HG02798 (cell line): ENCODE data around the gene CASKIN2.

Source experiments
- ATAC-seq: cut with Tn5 transposase; IDR thresholded peaks from one replicate; pipeline ENCODE4 v1.9.1; 2021; ENCODE audit warnings: mild to moderate bottlenecking; ENCODE audit not compliant: unreplicated experiment, poor library complexity

The CASKIN2 gene

GRCh38 chr17:75507733-75508719 lies 7.3 kb downstream of the CASKIN2 start:
- no peak for ATAC-seq

GRCh38 chr17:75506888-75507287 lies 8.4 kb downstream of the CASKIN2 start:
- no peak for ATAC-seq

DNA sequence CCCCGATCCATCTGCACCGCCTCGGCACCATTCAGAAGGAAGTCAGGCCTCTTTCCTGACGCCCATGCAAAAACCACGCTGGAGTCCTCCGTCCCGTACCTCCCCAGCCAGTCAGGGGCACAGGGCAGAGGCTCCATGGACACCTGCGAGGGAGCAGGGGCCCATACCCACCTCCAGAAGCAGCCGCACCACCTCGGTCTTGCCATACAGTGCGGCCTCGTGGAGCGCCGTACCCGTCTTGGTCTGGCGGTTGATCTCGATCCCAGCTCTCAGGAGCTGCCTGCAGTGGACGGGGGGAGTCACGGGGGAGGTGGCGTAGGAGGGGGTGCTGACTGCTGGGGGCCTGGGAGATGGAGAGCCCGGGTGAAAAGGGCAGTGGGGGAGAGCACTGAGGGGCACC lies 9.2 kb downstream of the CASKIN2 start:
- ATAC-seq, result no peak

DNA sequence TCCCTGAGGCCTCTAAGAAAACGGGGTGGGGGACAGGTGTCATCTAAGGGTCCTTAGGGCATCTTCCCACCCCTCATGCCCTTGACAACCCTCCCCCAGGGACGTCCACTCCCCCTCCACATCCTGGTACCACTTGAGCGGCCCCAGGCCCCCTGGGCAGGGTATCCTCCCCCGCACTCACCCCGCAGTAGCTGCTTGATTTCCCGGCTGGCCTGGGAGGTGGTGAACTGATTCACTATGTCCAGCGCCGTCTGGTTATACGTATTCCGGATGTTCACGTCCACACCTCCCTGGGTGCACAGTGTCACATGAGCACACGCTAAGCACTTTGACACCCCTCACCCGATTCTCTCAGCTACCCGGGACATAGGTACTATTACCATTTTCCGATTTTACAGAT lies 9.7 kb downstream of the CASKIN2 start:
- ATAC-seq, result no peak

GRCh38 chr17:75505152-75505409 lies 10.3 kb downstream of the CASKIN2 start:
- no peak for ATAC-seq

DNA sequence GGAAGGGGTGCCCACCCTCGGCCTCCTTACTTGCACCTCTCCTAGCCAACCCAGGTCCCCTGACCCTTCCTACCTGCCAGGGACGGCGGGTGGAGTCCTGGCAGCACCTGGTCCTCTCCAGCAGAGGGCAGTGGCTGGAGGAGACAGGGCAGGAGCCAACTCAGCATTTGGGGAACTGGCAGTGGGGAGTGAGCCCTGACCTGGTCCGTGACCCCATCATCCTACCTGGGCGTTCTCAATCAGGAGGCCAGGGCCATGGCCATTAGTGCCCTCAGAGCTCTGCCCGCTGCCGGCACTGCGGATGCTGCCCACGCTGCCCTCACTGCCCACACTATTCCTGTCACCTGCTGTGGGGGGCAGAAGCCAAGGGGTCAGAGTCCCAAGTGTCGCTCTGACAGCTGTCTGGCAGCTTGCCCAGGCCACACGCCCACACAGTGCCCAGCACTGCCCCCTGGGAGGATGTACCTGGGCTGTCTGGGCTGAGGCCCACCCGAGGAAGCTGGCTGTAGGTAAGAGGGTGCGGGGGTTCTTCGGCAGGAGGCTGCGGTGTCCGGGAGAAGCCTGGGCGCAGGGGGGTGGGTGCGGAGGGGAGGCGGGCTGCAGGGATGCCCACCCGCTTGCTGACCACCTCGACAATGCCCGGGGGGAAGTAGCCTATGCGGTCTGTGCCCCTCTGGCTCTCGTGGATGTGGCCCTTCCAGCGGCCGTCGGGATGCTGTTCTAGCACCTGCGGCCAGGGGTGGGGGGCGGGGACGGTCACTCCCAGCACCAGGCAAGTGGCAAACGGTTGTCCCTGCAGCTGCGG lies 10.8 kb downstream of the CASKIN2 start:
- no peak for ATAC-seq

DNA sequence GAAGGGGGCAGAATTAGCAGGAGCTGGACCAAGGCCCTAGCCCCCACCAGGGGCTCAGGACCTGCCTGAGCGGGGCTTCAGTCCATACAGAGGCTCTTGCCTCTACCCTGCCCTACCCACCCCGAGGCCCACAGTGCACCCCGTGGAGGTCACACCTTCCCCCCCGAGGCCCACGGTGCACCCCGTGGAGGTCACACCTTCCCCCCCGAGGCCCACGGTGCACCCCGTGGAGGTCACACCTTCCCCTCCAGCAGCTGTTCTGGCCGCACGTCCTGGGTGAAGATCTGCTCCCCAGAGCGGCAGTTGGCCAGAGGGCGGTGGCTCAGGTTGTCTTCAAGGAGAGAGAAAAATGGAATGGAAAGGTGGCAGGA lies 11.4 kb downstream of the CASKIN2 start:
- ATAC-seq, result no peak

GRCh38 chr17:75503337-75503950 lies 11.9 kb downstream of the CASKIN2 start:
- ATAC-seq, result no peak

DNA sequence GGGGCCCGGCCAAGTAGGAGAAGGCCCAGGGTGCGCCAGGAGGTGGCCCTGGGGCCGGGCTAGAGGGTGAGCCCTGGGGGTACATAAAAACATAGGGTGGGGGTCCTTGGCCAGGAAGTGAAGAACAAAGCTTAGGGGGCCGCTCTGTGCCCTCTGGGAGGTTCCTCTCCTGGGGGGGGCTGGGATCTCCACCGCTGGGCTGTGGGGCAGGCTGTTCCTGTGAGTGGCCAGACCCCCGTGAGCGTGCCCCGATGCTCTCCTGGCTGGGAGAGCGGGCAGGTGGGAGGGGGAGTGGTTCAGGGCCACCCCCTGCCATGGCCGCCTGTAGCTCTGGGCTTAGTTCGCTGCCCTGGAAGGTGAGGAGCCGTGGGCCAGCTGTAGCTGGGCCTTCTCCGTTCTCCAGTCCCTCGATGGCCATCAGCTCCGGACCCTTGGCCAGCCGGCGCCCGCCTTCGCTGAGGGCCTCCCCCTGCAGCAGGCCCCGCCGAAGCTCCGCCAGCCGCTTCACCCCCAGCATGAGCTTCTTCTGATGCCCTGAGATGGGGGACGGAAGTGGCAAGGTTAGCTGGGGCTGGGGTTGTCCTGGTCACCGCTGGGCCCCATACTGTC lies 12.5 kb downstream of the CASKIN2 start:
- no peak for ATAC-seq

GRCh38 chr17:75502072-75502720 lies 13.1 kb downstream of the CASKIN2 start:
- ATAC-seq, result no peak

- no peak for ATAC-seq
These were observed 13.8 kb downstream of the CASKIN2 start for GRCh38 chr17:75501378-75502071.

DNA sequence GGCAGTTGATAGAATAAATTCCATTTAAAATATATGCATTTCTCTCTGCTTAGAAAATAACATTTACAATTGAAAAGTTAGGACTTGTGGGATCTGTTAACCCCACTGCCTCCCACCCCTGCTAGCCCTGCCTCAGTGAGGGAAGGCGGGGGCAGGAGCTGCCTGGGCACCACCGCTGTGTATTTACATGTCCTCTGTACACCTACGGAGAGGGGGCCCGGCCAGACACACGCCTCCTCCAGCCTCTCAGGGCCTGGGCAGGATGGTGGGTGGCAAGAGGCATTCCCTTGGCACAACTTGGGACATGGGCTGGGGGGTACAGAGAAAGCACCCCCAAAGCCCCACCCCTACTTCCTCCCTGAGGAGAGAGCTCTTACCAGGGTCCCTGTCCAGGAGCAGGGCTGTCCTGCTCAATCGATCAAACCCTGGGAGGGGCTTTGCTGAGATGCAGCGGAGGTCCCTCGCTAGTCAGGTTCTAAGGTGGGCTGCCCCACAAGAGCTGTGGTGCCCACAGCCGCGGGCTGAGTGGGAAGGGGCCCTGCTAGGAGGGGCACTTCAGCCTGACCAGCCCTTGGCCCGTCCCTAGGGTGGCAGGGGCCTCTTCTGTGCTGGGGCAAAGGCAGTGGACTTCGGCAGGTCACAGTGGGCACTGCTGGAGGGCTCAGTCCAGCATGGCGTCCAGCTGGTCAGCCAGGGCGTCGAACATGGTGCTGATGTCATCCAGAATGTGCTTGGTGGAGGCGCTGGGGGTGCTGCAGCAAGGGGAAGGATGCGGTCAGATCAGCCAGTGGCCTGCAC lies 14.7 kb downstream of the CASKIN2 start:
- no peak for ATAC-seq

DNA sequence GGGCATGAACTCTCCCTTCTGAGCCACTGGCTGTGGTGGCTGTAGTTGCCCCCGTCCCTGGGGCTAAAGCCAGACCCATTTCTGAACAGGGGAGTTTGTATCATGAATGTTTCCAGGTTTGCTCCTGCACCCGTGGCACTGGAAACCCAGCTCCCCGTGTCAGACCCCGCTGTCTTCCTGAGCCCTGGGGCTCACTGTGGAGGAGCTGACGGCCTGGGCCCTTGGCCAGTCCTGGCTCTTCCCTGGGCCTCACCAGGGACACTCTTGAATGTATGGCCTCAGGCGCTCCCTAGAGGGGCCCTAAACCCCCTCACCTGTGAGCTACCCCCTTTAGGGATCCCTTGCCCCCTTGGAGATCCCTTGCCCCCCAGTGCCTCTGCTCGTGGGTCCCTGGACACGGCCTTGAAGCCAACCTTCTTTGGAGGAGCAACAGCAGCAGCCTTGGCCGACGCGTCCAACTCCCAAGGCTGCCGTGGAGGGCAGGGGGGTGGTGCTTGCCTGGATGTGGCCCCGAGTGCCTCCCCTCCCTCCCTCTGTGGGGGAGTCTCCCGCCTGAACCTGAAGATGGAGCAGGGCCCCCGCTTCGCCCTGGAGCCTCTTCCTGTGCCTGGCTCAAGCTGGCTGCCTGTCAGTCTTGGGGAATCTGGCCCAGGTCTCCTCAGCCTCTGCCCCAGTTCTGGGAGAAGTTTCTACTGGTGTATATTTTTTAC lies 15.9 kb downstream of the CASKIN2 start:
- ATAC-seq, result no peak

DNA sequence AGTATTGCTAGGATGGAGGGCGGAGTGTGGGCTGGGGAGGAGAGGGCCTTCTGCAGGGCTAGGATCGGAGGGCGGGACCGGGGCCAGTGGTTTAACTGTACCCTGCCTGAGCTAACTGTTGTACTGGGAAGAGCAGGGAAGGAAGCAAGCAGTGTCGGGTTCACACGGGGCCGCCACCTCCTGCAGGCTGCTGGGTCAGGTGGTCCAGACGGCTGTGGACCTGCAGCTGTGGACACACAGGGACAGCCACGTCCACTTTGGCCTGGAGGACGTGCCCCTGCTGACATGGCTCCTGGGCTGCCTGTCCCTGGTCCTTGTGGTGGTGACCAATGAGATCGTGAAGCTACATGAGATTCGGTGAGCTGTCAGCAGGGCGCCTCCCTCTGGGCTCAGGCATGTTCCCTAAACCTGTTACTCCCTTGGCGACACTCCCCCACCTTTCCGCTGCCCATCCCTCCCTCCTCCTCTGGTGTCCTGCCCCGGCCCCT lies 16.6 kb downstream of the CASKIN2 start:
- no peak for ATAC-seq

- ATAC-seq, result no peak
These were observed 17.2 kb downstream of the CASKIN2 start for GRCh38 chr17:75498039-75498725.

DNA sequence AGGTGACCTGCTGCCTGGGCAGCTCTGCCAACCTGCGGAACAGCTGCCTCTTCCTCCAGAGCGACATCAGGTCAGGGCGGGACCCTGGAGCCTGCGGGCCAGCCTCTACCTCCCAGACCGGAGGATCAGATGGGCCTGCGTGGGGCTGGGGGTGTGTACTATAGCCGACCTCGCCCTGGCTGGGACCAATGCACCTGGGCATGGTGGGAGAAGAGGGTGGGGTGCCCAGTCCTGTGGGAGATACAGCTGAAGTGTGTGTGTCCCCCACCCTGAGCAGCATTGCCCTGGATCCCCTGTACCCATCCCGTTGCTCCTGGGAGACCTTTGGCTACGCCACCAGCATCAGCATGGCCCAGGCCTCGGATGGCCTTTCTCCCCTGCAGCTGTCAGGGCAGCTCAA lies 19.3 kb downstream of the CASKIN2 start:
- no peak for ATAC-seq

DNA sequence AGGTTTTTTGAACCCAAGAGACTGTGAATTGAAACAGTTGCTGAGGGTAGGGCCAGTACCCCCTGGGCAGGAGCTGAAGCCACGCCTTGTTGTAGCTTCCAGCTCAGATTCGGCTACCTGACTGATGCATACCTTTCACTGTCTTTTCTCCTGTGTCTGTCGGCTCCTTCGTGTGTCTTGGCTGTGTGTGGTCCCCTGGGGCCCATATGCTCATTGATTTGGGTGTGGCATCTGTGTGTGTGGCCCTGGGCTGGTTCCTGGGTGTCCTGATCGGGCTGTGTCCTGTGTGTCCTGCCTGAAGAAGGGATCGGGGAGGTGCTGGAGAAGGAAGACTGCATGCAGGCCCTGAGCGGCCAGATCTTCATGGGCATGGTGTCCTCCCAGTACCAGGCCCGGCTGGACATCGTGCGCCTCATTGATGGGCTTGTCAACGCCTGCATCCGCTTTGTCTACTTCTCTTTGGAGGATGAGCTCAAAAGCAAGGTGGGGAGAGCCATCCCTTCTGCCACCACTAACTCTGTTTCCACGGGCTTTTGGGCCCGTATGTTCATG lies 20.9 kb downstream of the CASKIN2 start:
- no peak for ATAC-seq
